ENCODE results near the gene LILRA1.

Gene LILRA1

GRCh38 chr19:54608205-54608604 lies 14.8 kb downstream of the LILRA1 start:
- Histone ChIP-seq H3K27ac (ENCODE audit: low read depth, low read length) (no peak overlapping the region), H3K4me1 (ENCODE audit: control insufficient read depth in 1 of 2, insufficient read depth in 2 of 2, low read length in 2 of 2) (no peaks in the 10 kb centered on the region), H3K79me2 (ENCODE audit: control insufficient read depth, insufficient read depth, low read length, poor library complexity) (no peaks in the 10 kb centered on the region), H3K9me3 (ENCODE audit: insufficient read depth, low read depth, low read length) (peaks cover 31% of the 10 kb centered on the region), H3K23ac (ENCODE audit: low read length) (no peak overlapping the region), H3K4ac (ENCODE audit: low read depth, low read length) (no peak overlapping the region), H3K4me2 (ENCODE audit: low read length) (no peak overlapping the region), H4K12ac (ENCODE audit: low read depth, low read length) (no peak overlapping the region), H3K4me3 (ENCODE audit: low read depth, low read length) (no peak overlapping the region), H2AK5ac (ENCODE audit: low read length) (no peak overlapping the region), H3K18ac (ENCODE audit: low read length) (no peak overlapping the region), H3K79me1 (ENCODE audit: low read length) (no peaks in the 10 kb centered on the region), H3K14ac (ENCODE audit: low read length) (no peak overlapping the region), H3K36me3 (ENCODE audit: control insufficient read depth in 1 of 2, insufficient read depth in 2 of 2, low read length in 2 of 2) (no peaks in the 10 kb centered on the region), H3K9ac (ENCODE audit: low read length) (no peak overlapping the region), H2BK120ac (ENCODE audit: insufficient read depth, low read length, poor library complexity) (no peak overlapping the region), H4K91ac (ENCODE audit: low read depth, low read length) (no peak overlapping the region), H2BK12ac (ENCODE audit: low read length) (no peak overlapping the region), H2BK5ac (ENCODE audit: low read depth, low read length, poor library complexity) (no peak overlapping the region), H4K8ac (ENCODE audit: low read depth, low read length) (no peak overlapping the region), H3K27me3 (ENCODE audit: insufficient read depth, low read length) (no peaks in the 10 kb centered on the region), H2AFZ (ENCODE audit: insufficient read depth, low read length, poor library complexity) (no peak overlapping the region)
- WGBS (ENCODE audit: extremely low coverage, insufficient coverage, insufficient read length), result no CpG with 5 or more reads among the region's 7 CpGs
- no peak for DNase-seq

- no peak overlapping the region for H3K27ac ChIP-seq (ENCODE audit: low read depth, low read length)
- peaks cover 31% of the 10 kb centered on the region for H3K9me3 ChIP-seq (ENCODE audit: insufficient read depth, low read depth, low read length)
- no peak overlapping the region for H3K9ac ChIP-seq (ENCODE audit: low read length)
- H3K79me1 ChIP-seq (ENCODE audit: low read length), result no peaks in the 10 kb centered on the region
- no peaks in the 10 kb centered on the region for H3K79me2 ChIP-seq (ENCODE audit: control insufficient read depth, insufficient read depth, low read length, poor library complexity)
- no peak overlapping the region for H2AFZ ChIP-seq (ENCODE audit: insufficient read depth, low read length, poor library complexity)
- no peak overlapping the region for H2BK12ac ChIP-seq (ENCODE audit: low read length)
- no peaks in the 10 kb centered on the region for H3K36me3 ChIP-seq (ENCODE audit: control insufficient read depth in 1 of 2, insufficient read depth in 2 of 2, low read length in 2 of 2)
- WGBS (ENCODE audit: extremely low coverage, insufficient coverage, insufficient read length), result no CpG with 5 or more reads among the region's 15 CpGs
- no peaks in the 10 kb centered on the region for H3K27me3 ChIP-seq (ENCODE audit: insufficient read depth, low read length)
- no peak overlapping the region for H4K8ac ChIP-seq (ENCODE audit: low read depth, low read length)
- no peak overlapping the region for H3K4ac ChIP-seq (ENCODE audit: low read depth, low read length)
- no peak overlapping the region for H4K91ac ChIP-seq (ENCODE audit: low read depth, low read length)
- H3K14ac ChIP-seq (ENCODE audit: low read length), result no peak overlapping the region
- H3K4me2 ChIP-seq (ENCODE audit: low read length), result no peak overlapping the region
- H4K12ac ChIP-seq (ENCODE audit: low read depth, low read length), result no peak overlapping the region
- no peaks in the 10 kb centered on the region for H3K4me1 ChIP-seq (ENCODE audit: control insufficient read depth in 1 of 2, insufficient read depth in 2 of 2, low read length in 2 of 2)
- H3K23ac ChIP-seq (ENCODE audit: low read length), result no peak overlapping the region
- no peak overlapping the region for H2BK5ac ChIP-seq (ENCODE audit: low read depth, low read length, poor library complexity)
- H2AK5ac ChIP-seq (ENCODE audit: low read length), result no peak overlapping the region
- peak overlapping the region; percentile 39 for H3K4me3 ChIP-seq (ENCODE audit: low read depth, low read length)
- no peak for DNase-seq
- H2BK120ac ChIP-seq (ENCODE audit: insufficient read depth, low read length, poor library complexity), result no peak overlapping the region
- H3K18ac ChIP-seq (ENCODE audit: low read length), result no peak overlapping the region
Observed at GRCh38 chr19:54608792-54609191, 15.4 kb downstream of the LILRA1 start.

DNA sequence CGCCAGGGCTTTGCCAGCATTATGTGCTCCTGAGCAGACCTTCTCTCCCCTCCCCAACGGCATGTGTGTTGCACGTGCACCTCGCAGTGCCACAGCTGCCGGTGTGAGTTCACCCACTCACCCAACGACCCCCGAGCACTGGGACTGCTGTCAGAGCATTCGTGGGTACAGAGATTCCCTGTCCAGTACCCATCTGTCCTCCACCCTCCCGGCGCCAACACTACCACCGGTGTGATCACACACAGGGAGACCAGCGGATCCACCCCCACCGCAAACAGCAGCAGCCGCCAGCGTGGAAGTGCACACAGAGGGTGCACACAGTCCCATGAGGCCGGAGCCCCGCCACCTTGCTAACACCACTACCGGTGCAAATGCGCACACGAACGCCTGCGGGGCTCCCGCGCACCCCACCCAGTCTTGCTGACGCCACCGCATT lies 15.9 kb downstream of the LILRA1 start:
- no peak overlapping the region for H3K9ac ChIP-seq (ENCODE audit: low read length)
- no peak overlapping the region for H3K18ac ChIP-seq (ENCODE audit: low read length)
- H3K9me3 ChIP-seq (ENCODE audit: insufficient read depth, low read depth, low read length), result peaks cover 31% of the 10 kb centered on the region
- DNase-seq, result no peak
- no peaks in the 10 kb centered on the region for H3K79me1 ChIP-seq (ENCODE audit: low read length)
- H3K27me3 ChIP-seq (ENCODE audit: insufficient read depth, low read length), result no peaks in the 10 kb centered on the region
- H2BK120ac ChIP-seq (ENCODE audit: insufficient read depth, low read length, poor library complexity), result no peak overlapping the region
- no peak overlapping the region for H3K27ac ChIP-seq (ENCODE audit: low read depth, low read length)
- H3K23ac ChIP-seq (ENCODE audit: low read length), result no peak overlapping the region
- H3K4ac ChIP-seq (ENCODE audit: low read depth, low read length), result no peak overlapping the region
- no peaks in the 10 kb centered on the region for H3K4me1 ChIP-seq (ENCODE audit: control insufficient read depth in 1 of 2, insufficient read depth in 2 of 2, low read length in 2 of 2)
- H4K91ac ChIP-seq (ENCODE audit: low read depth, low read length), result no peak overlapping the region
- no peak overlapping the region for H2BK12ac ChIP-seq (ENCODE audit: low read length)
- WGBS (ENCODE audit: extremely low coverage, insufficient coverage, insufficient read length), result no CpG with 5 or more reads among the region's 26 CpGs
- H3K4me3 ChIP-seq (ENCODE audit: low read depth, low read length), result no peak overlapping the region
- no peak overlapping the region for H2BK5ac ChIP-seq (ENCODE audit: low read depth, low read length, poor library complexity)
- no peak overlapping the region for H2AK5ac ChIP-seq (ENCODE audit: low read length)
- no peak overlapping the region for H4K12ac ChIP-seq (ENCODE audit: low read depth, low read length)
- no peaks in the 10 kb centered on the region for H3K79me2 ChIP-seq (ENCODE audit: control insufficient read depth, insufficient read depth, low read length, poor library complexity)
- H4K8ac ChIP-seq (ENCODE audit: low read depth, low read length), result no peak overlapping the region
- H2AFZ ChIP-seq (ENCODE audit: insufficient read depth, low read length, poor library complexity), result no peak overlapping the region
- no peak overlapping the region for H3K4me2 ChIP-seq (ENCODE audit: low read length)
- no peak overlapping the region for H3K14ac ChIP-seq (ENCODE audit: low read length)
- no peaks in the 10 kb centered on the region for H3K36me3 ChIP-seq (ENCODE audit: control insufficient read depth in 1 of 2, insufficient read depth in 2 of 2, low read length in 2 of 2)

GRCh38 chr19:54612428-54612827 lies 19.0 kb downstream of the LILRA1 start:
- no peak overlapping the region for H3K23ac ChIP-seq (ENCODE audit: low read length)
- no peak overlapping the region for H2AFZ ChIP-seq (ENCODE audit: insufficient read depth, low read length, poor library complexity)
- H3K9me3 ChIP-seq (ENCODE audit: insufficient read depth, low read depth, low read length), result peaks cover 25% of the 10 kb centered on the region
- H2AK5ac ChIP-seq (ENCODE audit: low read length), result no peak overlapping the region
- H3K4ac ChIP-seq (ENCODE audit: low read depth, low read length), result no peak overlapping the region
- H3K36me3 ChIP-seq (ENCODE audit: control insufficient read depth in 1 of 2, insufficient read depth in 2 of 2, low read length in 2 of 2), result no peaks in the 10 kb centered on the region
- H2BK5ac ChIP-seq (ENCODE audit: low read depth, low read length, poor library complexity), result no peak overlapping the region
- DNase-seq, result no peak
- H3K79me1 ChIP-seq (ENCODE audit: low read length), result no peaks in the 10 kb centered on the region
- H2BK12ac ChIP-seq (ENCODE audit: low read length), result no peak overlapping the region
- no peak overlapping the region for H3K18ac ChIP-seq (ENCODE audit: low read length)
- no peak overlapping the region for H3K14ac ChIP-seq (ENCODE audit: low read length)
- H3K4me1 ChIP-seq (ENCODE audit: control insufficient read depth in 1 of 2, insufficient read depth in 2 of 2, low read length in 2 of 2), result no peaks in the 10 kb centered on the region
- no peak overlapping the region for H3K9ac ChIP-seq (ENCODE audit: low read length)
- H2BK120ac ChIP-seq (ENCODE audit: insufficient read depth, low read length, poor library complexity), result no peak overlapping the region
- no peak overlapping the region for H4K8ac ChIP-seq (ENCODE audit: low read depth, low read length)
- no peaks in the 10 kb centered on the region for H3K27me3 ChIP-seq (ENCODE audit: insufficient read depth, low read length)
- H3K27ac ChIP-seq (ENCODE audit: low read depth, low read length), result no peak overlapping the region
- H3K4me2 ChIP-seq (ENCODE audit: low read length), result no peak overlapping the region
- H4K12ac ChIP-seq (ENCODE audit: low read depth, low read length), result no peak overlapping the region
- no CpG with 5 or more reads among the region's 1 CpG for WGBS (ENCODE audit: extremely low coverage, insufficient coverage, insufficient read length)
- no peak overlapping the region for H3K4me3 ChIP-seq (ENCODE audit: low read depth, low read length)
- no peak overlapping the region for H4K91ac ChIP-seq (ENCODE audit: low read depth, low read length)
- H3K79me2 ChIP-seq (ENCODE audit: control insufficient read depth, insufficient read depth, low read length, poor library complexity), result no peaks in the 10 kb centered on the region

Measured in trophoblast cell (in vitro differentiated cells and primary cell).